HG03025 (cell line): ENCODE data around the gene FNDC3B.

Source experiments
- ATAC-seq: cut with Tn5 transposase; IDR thresholded peaks from one replicate; pipeline ENCODE4 v1.9.1; 2021; ENCODE audit warnings: mild to moderate bottlenecking, moderate library complexity; ENCODE audit not compliant: unreplicated experiment, low FRiP score

The FNDC3B gene

DNA sequence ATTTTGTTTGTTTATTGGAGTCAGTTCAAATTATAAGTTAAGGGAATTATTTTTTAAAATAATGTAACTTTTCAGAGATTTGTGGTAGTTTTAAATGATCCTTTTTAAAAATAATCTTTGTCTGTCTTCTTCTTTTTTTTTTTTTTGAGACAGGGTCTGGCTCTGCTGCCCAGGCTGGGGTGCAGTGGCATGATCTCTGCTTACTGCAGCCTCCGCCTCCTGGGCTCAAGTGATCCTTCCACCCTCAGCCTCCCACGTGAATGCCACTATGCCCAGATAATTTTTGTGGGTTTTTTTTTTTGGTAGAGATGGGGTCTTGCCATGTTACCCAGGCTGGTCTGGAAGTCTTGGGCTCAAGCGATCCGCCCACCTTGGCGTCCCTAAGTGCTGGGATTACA lies 12.6 kb downstream of the FNDC3B start:
- no peak for ATAC-seq

DNA sequence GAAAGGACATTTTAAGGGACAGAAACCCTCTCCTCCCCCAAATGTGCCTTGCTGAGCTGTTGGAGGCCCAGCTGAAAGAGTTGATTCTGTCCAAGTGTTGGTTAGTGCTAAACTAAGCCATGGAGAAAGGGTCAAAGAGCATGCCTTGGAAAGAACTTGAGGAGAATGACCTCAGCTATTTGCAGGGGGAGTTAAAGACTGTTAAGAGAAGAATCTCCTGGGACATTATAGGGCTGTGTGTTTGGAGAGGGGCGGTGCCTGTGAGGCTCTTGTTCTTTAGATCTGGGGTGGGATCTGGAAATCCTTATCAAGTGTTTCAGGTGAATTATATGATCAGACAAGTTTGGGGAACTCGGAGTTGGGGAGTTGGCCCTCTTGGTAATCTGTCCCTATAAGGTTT lies 13.0 kb downstream of the FNDC3B start:
- ATAC-seq = no peak

DNA sequence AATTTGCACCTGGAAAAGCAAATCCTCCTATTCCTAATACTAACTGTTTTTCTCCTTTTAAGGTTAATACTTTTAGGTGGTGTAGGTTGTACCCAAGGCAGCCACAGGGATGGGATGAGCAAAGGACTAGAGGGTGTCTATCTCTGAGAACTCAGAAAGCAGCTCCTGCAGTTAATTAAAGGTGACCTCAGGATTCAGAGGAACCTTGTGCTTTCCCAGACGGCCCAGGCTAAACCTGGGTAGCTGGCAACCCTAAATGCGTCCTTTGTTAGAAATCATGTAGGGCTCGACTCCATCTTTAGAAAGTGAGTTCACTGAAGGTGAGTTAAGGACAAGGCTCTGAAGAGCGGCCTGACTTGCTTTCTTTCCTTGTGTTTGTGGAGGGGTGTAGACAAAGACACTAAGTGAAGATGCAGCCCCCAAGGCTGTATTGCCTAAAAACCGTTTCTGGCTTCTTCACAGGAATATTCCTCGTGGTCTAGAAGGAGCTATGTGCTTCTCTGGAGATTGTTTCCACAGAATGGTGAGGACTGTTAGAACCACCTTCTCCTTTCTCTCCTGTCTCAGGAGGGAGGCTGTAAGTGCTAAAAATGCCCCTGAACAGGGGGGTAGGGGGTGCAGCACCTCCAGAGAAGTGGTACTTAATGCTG lies 14.9 kb downstream of the FNDC3B start:
- ATAC-seq = no peak

DNA sequence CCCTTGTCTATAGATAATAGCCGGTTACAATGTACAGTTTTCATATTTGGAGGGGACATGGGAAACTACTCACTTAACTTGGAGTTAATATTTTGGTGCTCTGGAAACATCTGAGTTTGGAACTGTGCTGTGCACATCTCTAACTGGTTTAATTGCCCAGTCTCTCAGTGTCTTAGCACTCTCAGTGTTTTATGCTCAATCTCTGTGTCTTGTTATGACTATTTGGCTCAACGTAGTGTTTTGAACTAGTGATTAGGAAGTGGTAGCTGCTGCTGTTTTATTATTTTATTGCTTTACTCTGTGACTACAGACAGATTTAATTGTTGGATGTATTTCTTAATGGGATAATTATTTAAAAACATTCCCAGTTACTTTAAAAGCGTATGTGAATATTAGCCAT lies 17.0 kb downstream of the FNDC3B start:
- no peak for ATAC-seq

DNA sequence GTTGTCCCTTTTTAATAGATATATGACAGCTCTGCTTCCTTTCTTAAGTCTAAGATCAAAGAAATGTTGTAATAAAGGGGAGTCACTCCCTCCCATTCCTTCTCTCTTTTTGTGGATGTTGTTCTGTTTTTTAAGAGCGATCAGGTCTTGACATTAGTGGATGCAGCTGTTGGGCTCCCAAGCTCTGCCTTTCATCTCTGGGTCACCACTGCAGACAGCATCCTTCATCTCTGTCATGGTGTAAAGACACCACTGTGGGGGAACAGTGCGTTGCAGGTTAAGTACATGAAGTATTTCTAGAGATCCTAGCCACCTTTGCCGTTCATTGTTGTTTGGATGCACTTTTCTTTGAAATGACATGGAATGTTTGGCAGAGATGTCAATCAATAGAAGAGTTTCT lies 17.7 kb downstream of the FNDC3B start:
- ATAC-seq = no peak

DNA sequence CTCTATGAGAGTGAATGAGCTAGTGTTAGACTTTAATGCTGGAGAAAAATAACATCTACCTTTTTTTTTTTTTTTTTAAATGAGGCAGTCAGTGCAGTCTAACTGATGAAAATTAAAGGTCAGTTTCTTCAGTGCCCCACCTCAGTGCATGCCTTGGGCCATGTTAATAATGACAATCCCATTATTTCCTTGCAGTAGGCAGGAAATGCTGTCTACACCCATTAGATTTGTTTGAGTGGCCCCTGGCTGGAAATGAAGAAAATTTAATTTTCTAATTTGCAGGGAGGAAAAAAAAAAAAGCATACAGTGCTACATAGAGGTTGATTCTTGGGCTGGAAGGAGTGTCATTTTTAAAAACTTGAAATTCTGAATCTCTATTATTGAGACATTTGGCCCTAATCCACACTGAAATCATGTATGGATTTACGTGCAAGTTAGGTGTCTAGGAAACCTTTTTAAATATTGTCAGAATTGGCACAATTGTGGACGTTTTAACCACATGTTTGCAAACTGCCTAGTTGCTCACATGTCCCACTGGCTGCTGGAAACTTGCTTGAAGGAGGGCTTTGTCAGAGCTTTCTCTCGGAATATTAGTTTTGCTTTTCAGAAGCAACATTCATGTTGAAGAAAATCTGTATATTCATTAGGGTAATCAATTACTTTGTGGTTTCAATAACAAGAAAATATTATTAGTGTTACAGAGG lies 18.4 kb downstream of the FNDC3B start:
- ATAC-seq = no peak

DNA sequence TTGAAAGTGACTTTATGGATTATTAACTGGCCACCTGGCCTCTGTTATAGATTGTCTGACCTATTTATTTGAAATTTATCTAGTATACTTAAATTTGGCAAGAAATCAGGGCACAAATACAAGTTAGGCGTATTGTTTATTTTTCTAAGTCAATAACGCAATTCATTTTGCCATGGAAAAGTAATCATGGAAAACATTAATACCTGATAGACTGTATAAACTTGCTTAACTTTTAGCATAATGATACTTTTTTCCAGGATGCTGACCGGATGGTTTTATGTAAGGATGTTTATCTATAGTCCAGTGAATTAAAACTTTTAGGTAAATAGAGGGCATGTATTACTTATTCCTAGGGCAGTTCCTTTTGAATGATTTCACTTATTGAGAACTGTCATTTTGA lies 20.2 kb downstream of the FNDC3B start:
- no peak for ATAC-seq

DNA sequence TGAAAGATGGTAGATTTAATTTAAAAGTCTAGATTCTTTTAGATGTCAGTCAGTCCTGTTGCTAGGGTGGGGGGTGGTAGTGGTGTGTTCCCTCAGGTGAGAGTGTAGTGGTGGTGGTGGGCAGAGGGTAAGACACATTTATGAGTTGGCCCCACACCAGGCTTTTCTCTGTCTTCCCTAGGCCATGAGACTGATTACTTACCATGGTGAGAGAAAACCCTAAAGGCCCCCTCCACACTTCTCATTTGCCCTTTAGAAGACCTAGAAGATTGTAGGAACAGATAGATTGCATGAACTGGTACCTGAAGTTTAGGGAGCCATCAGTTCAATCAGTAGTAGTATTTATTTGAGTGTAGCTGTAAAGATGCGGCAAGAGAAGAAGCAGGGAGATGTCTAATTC lies 20.9 kb downstream of the FNDC3B start:
- ATAC-seq = no peak

DNA sequence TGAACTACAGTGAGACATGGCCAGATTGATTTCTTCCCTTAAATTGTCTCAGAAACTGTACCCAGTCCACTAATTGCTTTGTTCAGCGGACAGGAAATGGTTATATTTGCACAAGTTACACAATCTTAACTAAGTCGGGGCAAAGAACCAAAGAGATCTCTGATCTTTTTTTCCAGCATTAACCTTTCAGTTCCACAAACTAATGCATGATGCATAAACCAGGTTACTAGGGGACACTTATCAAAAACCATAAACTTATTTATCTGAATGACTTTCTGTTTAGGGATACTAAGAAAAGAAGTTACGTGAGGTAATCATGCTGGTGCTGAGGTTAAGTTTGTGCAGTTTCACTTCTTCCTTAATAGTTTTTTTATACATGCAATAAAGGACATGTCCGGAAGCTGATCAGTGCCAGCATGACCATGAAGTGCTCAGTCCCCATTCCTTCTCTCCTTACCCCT lies 22.4 kb downstream of the FNDC3B start:
- peak; percentile 94 for ATAC-seq

DNA sequence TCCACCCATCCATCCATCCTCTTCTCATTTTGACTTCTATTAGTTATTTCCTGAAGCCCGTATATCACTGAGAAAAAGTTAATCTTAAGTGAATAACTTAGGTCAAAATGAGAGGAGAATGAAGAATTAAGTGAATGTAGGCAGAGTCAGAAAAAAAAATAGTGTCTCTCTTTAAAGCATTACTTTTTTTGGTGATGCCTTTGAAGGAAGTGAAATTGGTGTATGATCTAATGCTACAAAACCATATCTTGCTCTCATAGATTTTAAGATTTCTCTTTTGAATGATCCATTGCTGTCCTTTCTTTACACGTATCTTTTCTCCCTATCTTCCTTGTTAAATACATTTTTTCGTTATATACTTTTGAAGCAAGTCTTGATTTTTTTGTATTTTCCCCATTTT lies 23.4 kb downstream of the FNDC3B start:
- ATAC-seq = no peak

DNA sequence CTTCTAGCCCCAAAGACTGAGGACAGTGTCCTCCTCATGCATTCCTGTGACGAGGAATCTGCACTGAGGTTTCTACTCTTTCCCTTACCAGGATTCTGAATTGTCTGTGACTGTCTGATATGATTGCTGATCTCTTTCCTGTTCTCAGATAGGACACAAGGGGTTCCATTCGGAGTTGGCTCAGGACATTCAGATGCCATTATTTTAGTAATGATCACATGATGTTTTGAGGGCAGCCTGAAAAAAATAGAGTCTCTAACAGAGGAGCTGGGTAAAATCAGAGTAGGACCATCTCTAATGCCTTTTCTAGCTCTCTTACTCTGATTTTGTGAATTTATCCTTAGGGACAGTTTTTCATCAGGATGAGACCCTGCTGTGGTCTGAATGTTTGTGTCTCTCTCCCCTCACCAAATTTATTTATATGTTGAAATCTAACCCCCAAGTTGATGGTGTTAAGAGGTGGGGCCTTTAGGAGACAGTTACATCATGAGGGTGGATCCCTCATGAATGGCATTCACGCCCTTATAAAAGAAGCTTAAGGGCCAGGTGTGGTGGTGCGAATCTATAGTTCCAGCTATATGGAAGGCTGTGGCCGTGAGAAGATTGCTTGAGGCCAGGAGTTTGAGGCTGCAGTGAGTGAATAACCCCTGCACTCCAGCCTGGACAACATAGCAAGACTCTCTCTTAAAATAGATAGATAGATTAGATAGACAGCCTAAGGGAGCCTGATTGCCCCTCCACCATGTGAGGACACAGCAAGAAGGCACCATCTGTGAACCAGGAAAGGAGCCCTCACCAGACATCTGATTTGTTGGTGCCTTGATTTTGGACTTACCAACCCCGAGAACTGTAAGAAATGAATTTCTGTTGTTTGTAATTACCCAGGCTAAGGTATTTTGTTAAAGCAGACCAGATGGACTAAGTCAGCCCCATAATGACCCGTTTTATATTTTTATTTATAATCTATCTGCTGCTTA lies 24.4 kb downstream of the FNDC3B start:
- no peak for ATAC-seq

DNA sequence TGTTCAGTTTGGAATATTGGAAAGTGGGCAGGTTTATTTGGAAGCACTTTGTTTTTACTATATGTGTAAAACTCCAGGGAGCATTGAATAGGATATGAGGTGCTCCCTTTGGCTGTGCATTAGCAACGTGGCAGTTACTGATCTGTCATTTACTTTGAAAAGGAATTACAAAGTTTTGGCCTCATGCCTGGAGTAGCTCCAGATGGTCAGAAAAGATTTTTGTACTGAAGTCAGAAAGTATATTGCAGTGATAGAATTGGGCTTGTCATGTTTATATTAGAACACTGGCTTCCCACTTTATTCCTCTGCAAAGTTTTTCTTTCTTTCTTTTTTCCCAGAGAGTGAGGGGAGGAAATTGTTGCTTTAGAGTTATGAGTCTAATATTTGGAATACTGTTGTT lies 26.1 kb downstream of the FNDC3B start:
- no peak for ATAC-seq

DNA sequence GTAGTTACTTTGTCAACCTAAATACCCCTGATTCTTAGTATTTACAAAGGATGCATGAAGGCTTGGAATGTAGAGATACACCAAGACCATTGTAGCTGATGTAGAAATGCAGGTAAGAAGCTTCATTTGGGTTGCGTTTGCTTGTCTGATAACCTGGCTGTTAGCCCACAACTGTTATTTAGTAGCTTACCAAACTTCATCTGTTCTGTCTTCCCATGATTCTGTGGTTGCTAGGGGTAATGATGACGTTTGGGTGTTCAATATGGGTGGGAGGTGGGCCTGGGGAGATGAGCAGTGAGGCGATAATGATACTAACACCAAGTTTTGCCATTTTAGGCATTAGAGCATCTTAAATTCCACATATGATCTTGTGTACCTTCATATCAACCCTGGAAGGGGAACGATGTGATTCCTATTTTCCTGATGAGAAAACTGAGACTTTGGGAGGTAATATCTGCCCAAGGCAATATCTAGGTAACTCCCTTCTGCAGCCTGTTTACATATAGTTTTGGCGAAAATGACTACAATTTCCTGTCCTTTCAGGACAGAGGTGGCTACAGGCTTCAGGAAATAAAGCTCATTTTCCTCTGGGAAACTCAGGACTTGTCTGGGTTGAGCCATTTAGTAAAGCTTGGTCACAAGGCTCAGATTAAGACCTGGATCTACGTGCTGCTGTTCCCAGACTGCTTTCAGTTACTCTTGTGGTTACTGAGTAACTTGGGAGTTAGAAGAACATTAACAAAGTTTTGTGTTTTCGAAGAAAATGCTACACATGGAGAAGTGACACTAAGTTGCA lies 26.8 kb downstream of the FNDC3B start:
- ATAC-seq = no peak

DNA sequence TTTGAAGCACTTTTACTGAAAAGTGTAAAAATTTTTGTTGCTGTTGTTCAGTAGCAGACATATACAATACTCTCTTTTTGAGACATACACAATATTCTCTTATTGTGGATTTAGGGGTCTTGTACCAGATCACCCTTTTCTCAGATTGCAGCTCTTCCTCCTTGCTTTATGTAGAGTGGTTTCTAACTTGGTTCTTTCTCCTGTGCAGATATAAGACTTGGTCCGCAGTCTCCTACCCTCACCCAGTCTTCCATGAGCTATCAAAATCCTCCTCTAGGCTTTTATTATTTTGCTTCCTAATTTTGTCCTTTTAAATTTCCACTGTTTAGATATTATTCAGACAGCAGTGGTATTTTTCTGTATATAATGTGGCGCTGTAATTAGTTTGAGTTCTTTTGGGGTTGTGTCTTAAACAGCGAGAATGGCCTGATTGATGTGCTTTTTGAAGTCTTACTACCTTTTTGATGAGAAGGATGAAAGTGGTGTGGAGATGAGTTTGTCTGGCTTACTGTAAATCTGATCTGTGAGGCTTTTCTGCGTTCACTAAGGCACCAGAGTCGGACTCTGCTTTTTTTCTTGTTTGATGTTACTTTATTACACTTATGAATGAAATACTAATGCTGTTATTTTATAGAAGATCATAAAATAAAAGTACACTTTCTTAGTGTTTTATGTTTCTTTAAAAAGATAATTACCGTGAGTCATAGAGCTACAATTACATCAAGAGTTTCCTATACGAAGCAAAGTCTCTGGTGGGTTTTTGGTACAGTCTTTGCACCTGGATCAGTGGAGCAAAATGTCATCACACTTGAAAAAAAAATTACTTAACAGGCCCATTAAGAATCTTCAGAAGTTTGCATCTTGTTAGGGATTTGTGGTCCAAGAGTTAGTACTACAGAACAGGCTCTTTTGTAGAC lies 27.8 kb downstream of the FNDC3B start:
- ATAC-seq = no peak

DNA sequence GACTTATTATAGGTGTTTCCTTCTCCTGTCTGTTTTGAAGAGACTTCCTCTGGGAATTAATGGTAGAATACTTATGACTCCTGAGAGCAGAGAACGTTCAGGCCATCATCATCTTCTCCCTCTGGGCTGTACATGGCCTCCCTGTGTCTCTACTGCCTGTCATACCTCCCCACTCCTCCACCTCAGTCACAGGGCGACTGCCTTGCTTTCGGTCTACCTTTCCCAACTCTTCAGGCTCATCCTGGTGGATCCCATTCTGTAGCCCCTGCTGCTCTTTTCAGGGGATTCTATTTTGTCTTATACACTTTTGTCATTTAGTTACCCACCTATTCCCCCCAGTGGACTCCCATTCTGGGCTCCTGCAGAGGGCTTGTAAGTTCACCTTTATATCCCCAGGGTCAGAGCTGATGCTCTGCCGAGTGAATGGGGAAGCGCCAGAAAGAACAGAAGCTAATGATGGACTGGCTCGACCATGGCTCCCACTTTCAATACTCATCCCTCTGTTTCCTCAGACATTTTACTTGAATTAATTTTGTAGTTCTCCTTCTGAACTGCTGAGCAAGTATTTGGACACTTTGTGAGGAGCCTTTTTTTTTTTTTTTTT lies 28.6 kb downstream of the FNDC3B start:
- no peak for ATAC-seq

DNA sequence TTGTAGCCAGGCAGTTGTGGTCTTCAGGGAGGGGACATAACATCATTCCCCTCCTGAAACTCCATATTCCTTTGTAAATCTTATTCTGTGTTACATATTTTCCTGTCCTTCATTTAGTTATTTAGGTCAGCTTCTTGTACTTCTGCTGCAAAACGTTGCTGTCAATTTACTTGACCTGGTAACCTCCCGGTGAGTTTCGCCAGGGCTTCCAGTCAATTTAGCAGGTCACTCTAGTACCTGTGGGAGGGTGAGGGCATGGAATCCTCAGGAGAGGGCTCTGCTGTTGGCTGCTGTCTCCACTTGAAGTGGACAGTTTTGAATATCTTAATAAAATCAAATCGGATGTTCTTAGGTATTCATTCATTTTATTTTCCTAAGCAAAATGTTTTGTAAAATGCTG lies 29.6 kb downstream of the FNDC3B start:
- ATAC-seq = no peak

DNA sequence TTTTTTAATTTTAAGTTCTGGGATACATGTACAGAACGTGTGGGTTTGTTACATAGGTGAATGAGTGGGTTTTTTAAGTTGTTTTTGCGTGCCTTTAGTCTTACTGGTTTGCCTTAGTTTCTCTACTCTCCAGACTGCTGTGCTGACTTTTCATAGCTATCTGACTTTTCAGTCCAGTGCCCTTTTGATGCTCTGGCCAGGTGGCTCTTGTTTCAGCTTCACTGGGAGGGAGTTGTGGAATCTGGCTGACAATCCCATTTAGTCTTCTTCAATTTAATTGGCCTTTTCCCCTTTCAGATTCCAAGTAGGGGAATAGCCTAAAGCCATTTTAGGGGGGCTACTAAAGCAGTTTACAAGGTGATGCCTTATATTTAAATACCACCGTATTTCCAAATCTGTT lies 30.1 kb downstream of the FNDC3B start:
- no peak for ATAC-seq

DNA sequence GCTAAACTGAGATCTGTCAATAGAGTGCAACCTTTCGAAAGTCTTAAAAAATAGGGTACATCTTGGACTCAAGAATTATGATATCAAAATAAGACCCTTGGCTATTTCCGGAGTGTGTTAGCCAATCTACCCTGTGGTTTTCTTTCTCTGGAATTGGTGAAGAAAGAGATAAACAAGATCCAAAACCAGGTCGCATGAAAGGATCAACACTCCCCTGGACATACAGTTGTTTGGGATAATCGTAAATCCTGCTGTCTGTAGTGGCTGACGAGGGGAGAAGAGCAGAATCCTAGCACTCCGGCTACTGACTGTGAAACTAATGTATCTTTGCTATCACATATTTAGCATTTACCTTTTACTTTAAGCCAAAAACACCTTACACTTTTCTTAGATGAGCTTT lies 30.9 kb downstream of the FNDC3B start:
- ATAC-seq = no peak

DNA sequence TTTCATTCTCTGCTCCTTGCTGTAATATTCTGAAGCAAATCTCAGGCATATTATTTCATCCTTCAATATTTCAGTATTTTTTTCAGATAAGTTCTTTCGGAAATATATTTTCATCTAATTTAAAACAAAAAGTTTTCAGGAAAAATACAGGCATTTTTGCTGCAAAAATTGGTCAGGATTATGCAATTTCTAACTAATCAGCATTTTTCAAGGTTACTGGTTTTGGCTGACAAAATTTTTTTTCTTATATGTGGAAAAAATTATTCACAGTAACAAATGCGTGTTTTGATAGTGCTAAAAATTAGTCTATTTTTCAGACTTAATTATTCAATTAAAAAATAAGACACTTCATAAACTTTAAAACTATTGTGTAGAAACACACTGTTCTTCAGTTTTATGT lies 31.4 kb downstream of the FNDC3B start:
- ATAC-seq = no peak
